T-helper 17 cell (primary cell): ENCODE results near the gene GJC2. TPM values are rescaled to one million over a fixed set of nuclear protein-coding genes. Genes with fewer than 3 reads are reported as not detected.

Source experiments
- ATAC-seq: fragments of 150-1000 bp; cut with Tn5 transposase; 2 replicates; pipeline ENCODE4 v1.10.0; 2021; ENCODE audit warnings: mild to moderate bottlenecking, moderate library complexity
- DNase-seq, 3 donors: peaks; one replicate each; pipeline versions ENCODE4 v3.0.0 to v3.0.0-alpha.2; 2020 to 2021
- H3K9me3 ChIP-seq: one replicate; pipeline ENCODE4 v1.7.0; 2013; ENCODE audit warnings: low read length, mild to moderate bottlenecking; ENCODE audit not compliant: control insufficient read depth, poor library complexity, severe bottlenecking
- H3K27ac Mint-ChIP-seq: one replicate; pipeline ENCODE4 v1.8.0; 2022; ENCODE audit warnings: mild to moderate bottlenecking, moderate library complexity, mixed read lengths
- H3K27me3 Mint-ChIP-seq: one replicate; pipeline ENCODE4 v1.8.0; 2022; ENCODE audit warnings: mixed read lengths
- H3K36me3 Mint-ChIP-seq: one replicate; pipeline ENCODE4 v1.8.0; 2022; ENCODE audit warnings: low read depth, mixed read lengths
- H3K4me1 Mint-ChIP-seq: one replicate; pipeline ENCODE4 v1.8.0; 2022; ENCODE audit warnings: mild to moderate bottlenecking, mixed read lengths
- H3K4me3 Mint-ChIP-seq: one replicate; pipeline ENCODE4 v1.8.0; 2022; ENCODE audit warnings: mild to moderate bottlenecking, moderate library complexity, mixed read lengths
- total RNA-seq, 4 donors: library from RNA in 2 of 4; stranded (reverse) in 2 of 4; gene quantifications; one replicate each; pipeline ENCODE4 v1.2.3 and lab custom pipeline; 2022 to 2026

Gene GJC2
- total RNA-seq, 2 donors from 2014 or later: 0.94 to 1.9 TPM

- H3K27ac Mint-ChIP-seq: no peak overlapping the region
- H3K36me3 Mint-ChIP-seq: no peaks in the 10 kb centered on the region
- H3K9me3 ChIP-seq: no peaks in the 10 kb centered on the region
- DNase-seq (no peak), ATAC-seq (no peak)
- H3K4me1 Mint-ChIP-seq: peaks cover 12% of the 10 kb centered on the region
- no peaks in the 10 kb centered on the region for H3K27me3 Mint-ChIP-seq
- H3K4me3 Mint-ChIP-seq: no peak overlapping the region
Measured at GRCh38 chr1:228159008-228159665, 9.4 kb downstream of the GJC2 start.

GRCh38 chr1:228160201-228160761 is 10.6 kb downstream of the GJC2 start:
- no peak for DNase-seq
- H3K9me3 ChIP-seq: no peaks in the 10 kb centered on the region
- ATAC-seq: no peak
- Mint-ChIP-seq H3K27ac (no peak overlapping the region), H3K4me1 (peaks cover 20% of the 10 kb centered on the region), H3K27me3 (no peaks in the 10 kb centered on the region), H3K36me3 (no peaks in the 10 kb centered on the region), H3K4me3 (no peak overlapping the region)

GRCh38 chr1:228161362-228161761 is 11.6 kb downstream of the GJC2 start:
- ATAC-seq (no peak), DNase-seq (no peak)
- Mint-ChIP-seq H3K4me1 (peaks cover 22% of the 10 kb centered on the region), H3K4me3 (no peak overlapping the region), H3K27ac (no peak overlapping the region), H3K36me3 (no peaks in the 10 kb centered on the region), H3K27me3 (no peaks in the 10 kb centered on the region)
- H3K9me3 ChIP-seq: no peaks in the 10 kb centered on the region

- H3K27me3 Mint-ChIP-seq: no peaks in the 10 kb centered on the region
- H3K4me1 Mint-ChIP-seq: peaks cover 26% of the 10 kb centered on the region
- H3K36me3 Mint-ChIP-seq: no peaks in the 10 kb centered on the region
- no peaks in the 10 kb centered on the region for H3K9me3 ChIP-seq
- no peak for DNase-seq
- no peak for ATAC-seq
- no peak overlapping the region for H3K4me3 Mint-ChIP-seq
- H3K27ac Mint-ChIP-seq: no peak overlapping the region
Measured at GRCh38 chr1:228161866-228162265, 12.1 kb downstream of the GJC2 start.

GRCh38 chr1:228162286-228163006 is 12.7 kb downstream of the GJC2 start:
- ATAC-seq: no peak
- H3K27ac Mint-ChIP-seq: no peak overlapping the region

GRCh38 chr1:228163007-228163753 is 13.4 kb downstream of the GJC2 start:
- peaks cover 31% of the 10 kb centered on the region for H3K4me1 Mint-ChIP-seq

More at GRCh38 chr1:228162286-228163006, 12.7 kb downstream of the GJC2 start:
- Mint-ChIP-seq H3K4me1 (peaks cover 27% of the 10 kb centered on the region), H3K4me3 (no peak overlapping the region), H3K36me3 (no peaks in the 10 kb centered on the region), H3K27me3 (no peaks in the 10 kb centered on the region)
- no peak for DNase-seq
- H3K9me3 ChIP-seq: no peaks in the 10 kb centered on the region

GRCh38 chr1:228163776-228164519 is 14.2 kb downstream of the GJC2 start:
- Mint-ChIP-seq H3K4me1 (peaks cover 31% of the 10 kb centered on the region), H3K4me3 (peak overlapping the region; percentile 86), H3K27ac (peak overlapping the region; percentile 92), H3K27me3 (no peaks in the 10 kb centered on the region), H3K36me3 (no peaks in the 10 kb centered on the region)
- DNase-seq: no peak
- ATAC-seq: no peak
- H3K9me3 ChIP-seq: no peaks in the 10 kb centered on the region

More at GRCh38 chr1:228163007-228163753, 13.4 kb downstream of the GJC2 start:
- no peaks in the 10 kb centered on the region for H3K27me3 Mint-ChIP-seq
- H3K4me3 Mint-ChIP-seq: no peak overlapping the region
- H3K9me3 ChIP-seq: no peaks in the 10 kb centered on the region
- no peaks in the 10 kb centered on the region for H3K36me3 Mint-ChIP-seq
- no peak for ATAC-seq
- no peak for DNase-seq
- H3K27ac Mint-ChIP-seq: peak overlapping the region; percentile 92

GRCh38 chr1:228164561-228165371 is 15.0 kb downstream of the GJC2 start:
- peak overlapping the region; percentile 92 for H3K27ac Mint-ChIP-seq
- no peaks in the 10 kb centered on the region for H3K27me3 Mint-ChIP-seq
- H3K4me1 Mint-ChIP-seq: peaks cover 33% of the 10 kb centered on the region
- DNase-seq: no peak
- H3K4me3 Mint-ChIP-seq: peak overlapping the region; percentile 86
- no peaks in the 10 kb centered on the region for H3K36me3 Mint-ChIP-seq
- ATAC-seq: no peak
- no peaks in the 10 kb centered on the region for H3K9me3 ChIP-seq

- H3K9me3 ChIP-seq: no peaks in the 10 kb centered on the region
- DNase-seq: peak; percentile 99 to 100 (median 100)
- peaks cover 36% of the 10 kb centered on the region for H3K4me1 Mint-ChIP-seq
- peak within 1 kb of the TSS; percentile 86 for H3K4me3 Mint-ChIP-seq
- H3K36me3 Mint-ChIP-seq: no peaks in the 10 kb centered on the region
- ATAC-seq: peak; percentile 84
- H3K27ac Mint-ChIP-seq: peak within 1 kb of the TSS; percentile 92
- no peaks in the 10 kb centered on the region for H3K27me3 Mint-ChIP-seq
Measured at GRCh38 chr1:228165372-228166169, 15.8 kb downstream of the GJC2 start, which contains the start of gene IBA57. Gene IBA57 (plus strand): TSS chr1:228165804. CDS start chr1:228165817, 13 bp downstream.

GRCh38 chr1:228166170-228166936 is 16.6 kb downstream of the GJC2 start:
- H3K27me3 Mint-ChIP-seq: no peaks in the 10 kb centered on the region
- peak; percentile 25 for ATAC-seq

More at GRCh38 chr1:228166170-228166936, 16.6 kb downstream of the GJC2 start:
- H3K4me3 Mint-ChIP-seq: peak overlapping the region; percentile 86
- no peaks in the 10 kb centered on the region for H3K36me3 Mint-ChIP-seq
- H3K4me1 Mint-ChIP-seq: peaks cover 36% of the 10 kb centered on the region
- H3K27ac Mint-ChIP-seq: peak overlapping the region; percentile 92
- DNase-seq: peak in 2 of 3 donors; percentile 40 to 54
- no peaks in the 10 kb centered on the region for H3K9me3 ChIP-seq
